AG09309 (cell line): ENCODE measurements around the gene TBC1D22A.

Experiments used
- DNase-seq: peaks from one replicate; pipeline ENCODE4 v3.0.0-alpha.2; 2010; ENCODE audit warnings: low read depth
- H3K4me3 ChIP-seq: 2 replicates; pipeline ENCODE4 v1.5.1; 2011; ENCODE audit warnings: mild to moderate bottlenecking, low read depth, low read length, moderate library complexity; ENCODE audit not compliant: control insufficient read depth
- CTCF ChIP-seq: IDR thresholded peaks from 2 replicates; pipeline ENCODE4 v1.5.1; 2011; ENCODE audit warnings: mild to moderate bottlenecking, low read depth, low read length, inconsistent platforms; ENCODE audit not compliant: insufficient read depth, control insufficient read depth; ENCODE audit errors: missing control alignments

Gene TBC1D22A

GRCh38 chr22:46801826-46802607 lies 39.6 kb downstream of the TBC1D22A start:
- no peak overlapping the region for H3K4me3 ChIP-seq
- DNase-seq = no peak
- no peak for TF ChIP-seq CTCF

- TF ChIP-seq CTCF = no peak
- no peak for DNase-seq
- H3K4me3 ChIP-seq = no peak overlapping the region
Observed at GRCh38 chr22:46802608-46803027, 40.2 kb downstream of the TBC1D22A start.

- DNase-seq = no peak
- TF ChIP-seq CTCF = peak; percentile 89
- H3K4me3 ChIP-seq = no peak overlapping the region
Observed at GRCh38 chr22:46803031-46803880, 40.8 kb downstream of the TBC1D22A start.

- no peak for DNase-seq
- TF ChIP-seq CTCF = no peak
- H3K4me3 ChIP-seq = no peak overlapping the region
Observed at GRCh38 chr22:46803936-46804335, 41.5 kb downstream of the TBC1D22A start.

GRCh38 chr22:46806794-46807193 lies 44.3 kb downstream of the TBC1D22A start:
- H3K4me3 ChIP-seq = no peak overlapping the region
- no peak for TF ChIP-seq CTCF
- no peak for DNase-seq

- H3K4me3 ChIP-seq = no peak overlapping the region
- no peak for TF ChIP-seq CTCF
- DNase-seq = no peak
Observed at GRCh38 chr22:46807458-46807857, 45.0 kb downstream of the TBC1D22A start.
